Measurements from ENCODE around the gene CRTAC1. TPM values are rescaled to one million over a fixed set of nuclear protein-coding genes. Genes with fewer than 3 reads are reported as not detected.

The CRTAC1 gene
- polyA plus RNA-seq, 1 experiment, result not detected

GRCh38 chr10:97923476-97923875 is 106.9 kb downstream of the CRTAC1 start:
- Histone ChIP-seq H3K27me3 (ENCODE audit: control insufficient read depth, insufficient read depth, low read length) (peaks cover 6% of the 10 kb centered on the region), H3K4me3 (ENCODE audit: low read depth, low read length) (no peak overlapping the region), H3K9me3 (ENCODE audit: control insufficient read depth, insufficient read depth, low read length) (no peaks in the 10 kb centered on the region), H3K27ac (ENCODE audit: low read depth, low read length) (no peak overlapping the region)
- DNase-seq (ENCODE audit: low read depth, low spot score), result no peak
- ChIA-PET CTCF (interaction anchor here (1.7 kb wide), 1 partner anchor 8 kb away, joined by 8 read pairs; no protein-coding TSS in a partner anchor), POLR2A (no interaction called here)
- TF ChIP-seq CTCF (IDR thresholded peaks at IDR 0.05; ENCODE audit: low read depth, low read length), result no peak

- DNase-seq (ENCODE audit: low read depth, low spot score), result no peak
- Histone ChIP-seq H3K4me3 (ENCODE audit: low read depth, low read length) (no peak overlapping the region), H3K9me3 (ENCODE audit: control insufficient read depth, insufficient read depth, low read length) (no peaks in the 10 kb centered on the region), H3K27ac (ENCODE audit: low read depth, low read length) (no peak overlapping the region), H3K27me3 (ENCODE audit: control insufficient read depth, insufficient read depth, low read length) (peaks cover 6% of the 10 kb centered on the region)
- ChIA-PET CTCF (no interaction called here), POLR2A (no interaction called here)
- TF ChIP-seq CTCF (IDR thresholded peaks at IDR 0.05; ENCODE audit: low read depth, low read length), result no peak
These were observed 107.4 kb downstream of the CRTAC1 start for GRCh38 chr10:97923057-97923456.

GRCh38 chr10:97922022-97922758 is 108.2 kb downstream of the CRTAC1 start:
- Histone ChIP-seq H3K4me3 (ENCODE audit: low read depth, low read length) (no peak overlapping the region), H3K27me3 (ENCODE audit: control insufficient read depth, insufficient read depth, low read length) (peaks cover 9% of the 10 kb centered on the region), H3K27ac (ENCODE audit: low read depth, low read length) (no peak overlapping the region), H3K9me3 (ENCODE audit: control insufficient read depth, insufficient read depth, low read length) (no peaks in the 10 kb centered on the region)
- no peak for DNase-seq (ENCODE audit: low read depth, low spot score)
- TF ChIP-seq CTCF (IDR thresholded peaks at IDR 0.05; ENCODE audit: low read depth, low read length), result no peak
- CTCF ChIA-PET, result no interaction called here
- POLR2A ChIA-PET, result no interaction called here

GRCh38 chr10:97921581-97922021 is 108.8 kb downstream of the CRTAC1 start:
- POLR2A ChIA-PET, result no interaction called here
- no peak overlapping the region for H3K27ac ChIP-seq (ENCODE audit: low read depth, low read length)
- no peak overlapping the region for H3K4me3 ChIP-seq (ENCODE audit: low read depth, low read length)
- CTCF ChIA-PET, result no interaction called here
- H3K27me3 ChIP-seq (ENCODE audit: control insufficient read depth, insufficient read depth, low read length), result peaks cover 10% of the 10 kb centered on the region
- no peak for TF ChIP-seq CTCF (IDR thresholded peaks at IDR 0.05; ENCODE audit: low read depth, low read length)
- no peak for DNase-seq (ENCODE audit: low read depth, low spot score)
- no peaks in the 10 kb centered on the region for H3K9me3 ChIP-seq (ENCODE audit: control insufficient read depth, insufficient read depth, low read length)

GRCh38 chr10:97920865-97921264 is 109.6 kb downstream of the CRTAC1 start:
- H3K27ac ChIP-seq (ENCODE audit: low read depth, low read length), result no peak overlapping the region
- ChIA-PET CTCF (no interaction called here), POLR2A (no interaction called here)
- H3K9me3 ChIP-seq (ENCODE audit: control insufficient read depth, insufficient read depth, low read length), result no peaks in the 10 kb centered on the region
- H3K27me3 ChIP-seq (ENCODE audit: control insufficient read depth, insufficient read depth, low read length), result peaks cover 13% of the 10 kb centered on the region
- no peak overlapping the region for H3K4me3 ChIP-seq (ENCODE audit: low read depth, low read length)
- no peak for TF ChIP-seq CTCF (IDR thresholded peaks at IDR 0.05; ENCODE audit: low read depth, low read length)
- no peak for DNase-seq (ENCODE audit: low read depth, low spot score)
